ENCODE measurements around the gene DSP.

- TF ChIP-seq CTCF (optimal IDR thresholded peaks at IDR 0.05 in 1 of 3, IDR thresholded peaks at IDR 0.05 in 1 of 3, conservative IDR thresholded peaks at IDR 0.05 in 1 of 3; ENCODE audit: extremely low read depth in 1 of 3, insufficient read depth in 2 of 3, low read length in 3 of 3) (no peak), EZH2 (IDR thresholded peaks at IDR 0.05; ENCODE audit: low read length) (no peak)
Observed at GRCh38 chr6:7496266-7496875, 45.1 kb upstream of the DSP start.

Measured in keratinocyte (primary cell).